ENCODE data around the gene IFT22. TPM values are rescaled to one million over a fixed set of nuclear protein-coding genes. Genes with fewer than 3 reads are reported as not detected.

IFT22 gene
- total and polyA plus RNA-seq, 2 experiments from 2014 or later = 13.8 to 38.8 TPM

DNA sequence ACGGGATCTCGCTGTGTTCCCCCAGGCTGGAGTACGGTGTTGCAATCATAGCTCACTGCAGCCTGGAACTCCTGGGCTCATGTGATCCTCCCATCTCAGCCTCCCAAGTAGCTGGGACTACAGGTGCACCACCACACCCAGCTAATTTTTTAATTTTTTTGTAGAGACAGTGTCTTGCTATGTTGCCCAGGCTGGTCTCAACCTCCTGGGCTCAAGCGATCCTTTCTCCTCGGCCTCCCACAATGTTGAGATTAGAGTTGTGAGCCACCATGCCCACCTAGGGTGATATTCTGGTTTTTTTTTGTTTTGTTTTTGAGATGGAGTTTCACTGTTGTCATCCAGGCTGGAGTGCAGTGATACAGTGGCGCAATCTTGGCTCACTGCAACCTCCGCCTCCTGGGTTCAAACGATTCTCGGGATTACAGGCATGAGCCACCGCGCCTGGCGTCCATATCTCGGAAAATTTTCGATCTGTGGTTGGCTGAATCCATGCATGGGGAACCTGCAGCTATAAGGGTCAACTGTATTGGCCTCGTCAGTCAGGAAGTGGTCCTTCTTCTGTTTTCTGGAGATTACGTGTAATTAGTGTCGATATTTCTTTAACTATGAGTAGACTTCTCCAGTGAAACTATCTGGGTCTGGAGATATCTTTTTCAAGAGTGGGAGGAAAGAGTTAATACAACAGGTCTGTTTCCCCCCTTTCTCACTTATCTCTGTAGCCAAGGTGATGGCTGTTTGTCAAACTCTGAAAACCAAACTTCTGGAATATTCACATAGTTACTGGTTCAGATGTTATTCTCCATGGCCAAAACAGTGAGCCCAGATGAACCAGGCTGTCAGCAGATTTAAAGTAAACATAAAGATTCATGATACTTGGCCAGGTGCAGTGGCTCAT is 55.7 kb downstream of the IFT22 start:
- H3K27me3 ChIP-seq (ENCODE audit: insufficient read depth) = no peaks in the 10 kb centered on the region
- Mint-ChIP-seq H3K27me3 (ENCODE audit: insufficient read depth, low read depth, poor library complexity) (peaks cover 12% of the 10 kb centered on the region), H3K4me1 (peaks cover 3% of the 10 kb centered on the region; the same call in 1 of the 3 replicates), H3K4me3 (no peak overlapping the region), H3K9me3 (peaks cover 13% of the 10 kb centered on the region; the same call in 2 of the 3 replicates), H3K36me3 (ENCODE audit: low read depth) (no peaks in the 10 kb centered on the region), H3K27ac (no peak overlapping the region)
- H3F3A ChIP-seq (replicated peaks; ENCODE audit: low read depth) = no peaks in the 10 kb centered on the region
- no peaks in the 10 kb centered on the region for H3K36me3 ChIP-seq (ENCODE audit: insufficient read depth)
- H4K20me1 ChIP-seq (replicated peaks; ENCODE audit: insufficient read depth) = no peaks in the 10 kb centered on the region
- H3K4me1 ChIP-seq (ENCODE audit: insufficient read depth) = peaks cover 3% of the 10 kb centered on the region; the same call in 1 of the 2 replicates
- H3K4me2 ChIP-seq = no peak overlapping the region
- TF ChIP-seq STAT1 (IDR thresholded peaks at IDR 0.05; ENCODE audit: unreplicated experiment) = no peak
- TF ChIP-seq ZNF114 (CRISPR knock-in tag; IDR thresholded peaks at IDR 0.05) = no peak
- TF ChIP-seq NANOG (IDR thresholded peaks at IDR 0.05; ENCODE audit: borderline replicate concordance) = no peak
- TF ChIP-seq, protein P1, sequence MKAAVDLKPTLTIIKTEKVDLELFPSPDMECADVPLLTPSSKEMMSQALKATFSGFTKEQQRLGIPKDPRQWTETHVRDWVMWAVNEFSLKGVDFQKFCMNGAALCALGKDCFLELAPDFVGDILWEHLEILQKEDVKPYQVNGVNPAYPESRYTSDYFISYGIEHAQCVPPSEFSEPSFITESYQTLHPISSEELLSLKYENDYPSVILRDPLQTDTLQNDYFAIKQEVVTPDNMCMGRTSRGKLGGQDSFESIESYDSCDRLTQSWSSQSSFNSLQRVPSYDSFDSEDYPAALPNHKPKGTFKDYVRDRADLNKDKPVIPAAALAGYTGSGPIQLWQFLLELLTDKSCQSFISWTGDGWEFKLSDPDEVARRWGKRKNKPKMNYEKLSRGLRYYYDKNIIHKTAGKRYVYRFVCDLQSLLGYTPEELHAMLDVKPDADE (IDR thresholded peaks at IDR 0.05) = no peak
- no peak for TF ChIP-seq JUNB (IDR thresholded peaks at IDR 0.05; ENCODE audit: unreplicated experiment)
- TF ChIP-seq, protein P2, sequence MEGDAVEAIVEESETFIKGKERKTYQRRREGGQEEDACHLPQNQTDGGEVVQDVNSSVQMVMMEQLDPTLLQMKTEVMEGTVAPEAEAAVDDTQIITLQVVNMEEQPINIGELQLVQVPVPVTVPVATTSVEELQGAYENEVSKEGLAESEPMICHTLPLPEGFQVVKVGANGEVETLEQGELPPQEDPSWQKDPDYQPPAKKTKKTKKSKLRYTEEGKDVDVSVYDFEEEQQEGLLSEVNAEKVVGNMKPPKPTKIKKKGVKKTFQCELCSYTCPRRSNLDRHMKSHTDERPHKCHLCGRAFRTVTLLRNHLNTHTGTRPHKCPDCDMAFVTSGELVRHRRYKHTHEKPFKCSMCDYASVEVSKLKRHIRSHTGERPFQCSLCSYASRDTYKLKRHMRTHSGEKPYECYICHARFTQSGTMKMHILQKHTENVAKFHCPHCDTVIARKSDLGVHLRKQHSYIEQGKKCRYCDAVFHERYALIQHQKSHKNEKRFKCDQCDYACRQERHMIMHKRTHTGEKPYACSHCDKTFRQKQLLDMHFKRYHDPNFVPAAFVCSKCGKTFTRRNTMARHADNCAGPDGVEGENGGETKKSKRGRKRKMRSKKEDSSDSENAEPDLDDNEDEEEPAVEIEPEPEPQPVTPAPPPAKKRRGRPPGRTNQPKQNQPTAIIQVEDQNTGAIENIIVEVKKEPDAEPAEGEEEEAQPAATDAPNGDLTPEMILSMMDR (conservative IDR thresholded peaks at IDR 0.05; ENCODE audit: low read depth in 2 of 2) = no peak
- no peak for TF ChIP-seq ZNF331 (CRISPR knock-in tag; IDR thresholded peaks at IDR 0.05; ENCODE audit: low read depth)
- no peak for TF ChIP-seq EZH2 (IDR thresholded peaks at IDR 0.05; ENCODE audit: low read depth, unreplicated experiment)
- no peak for TF ChIP-seq POLR2AphosphoS5 (IDR thresholded peaks at IDR 0.05; ENCODE audit: low read depth)
- TF ChIP-seq, protein P3, sequence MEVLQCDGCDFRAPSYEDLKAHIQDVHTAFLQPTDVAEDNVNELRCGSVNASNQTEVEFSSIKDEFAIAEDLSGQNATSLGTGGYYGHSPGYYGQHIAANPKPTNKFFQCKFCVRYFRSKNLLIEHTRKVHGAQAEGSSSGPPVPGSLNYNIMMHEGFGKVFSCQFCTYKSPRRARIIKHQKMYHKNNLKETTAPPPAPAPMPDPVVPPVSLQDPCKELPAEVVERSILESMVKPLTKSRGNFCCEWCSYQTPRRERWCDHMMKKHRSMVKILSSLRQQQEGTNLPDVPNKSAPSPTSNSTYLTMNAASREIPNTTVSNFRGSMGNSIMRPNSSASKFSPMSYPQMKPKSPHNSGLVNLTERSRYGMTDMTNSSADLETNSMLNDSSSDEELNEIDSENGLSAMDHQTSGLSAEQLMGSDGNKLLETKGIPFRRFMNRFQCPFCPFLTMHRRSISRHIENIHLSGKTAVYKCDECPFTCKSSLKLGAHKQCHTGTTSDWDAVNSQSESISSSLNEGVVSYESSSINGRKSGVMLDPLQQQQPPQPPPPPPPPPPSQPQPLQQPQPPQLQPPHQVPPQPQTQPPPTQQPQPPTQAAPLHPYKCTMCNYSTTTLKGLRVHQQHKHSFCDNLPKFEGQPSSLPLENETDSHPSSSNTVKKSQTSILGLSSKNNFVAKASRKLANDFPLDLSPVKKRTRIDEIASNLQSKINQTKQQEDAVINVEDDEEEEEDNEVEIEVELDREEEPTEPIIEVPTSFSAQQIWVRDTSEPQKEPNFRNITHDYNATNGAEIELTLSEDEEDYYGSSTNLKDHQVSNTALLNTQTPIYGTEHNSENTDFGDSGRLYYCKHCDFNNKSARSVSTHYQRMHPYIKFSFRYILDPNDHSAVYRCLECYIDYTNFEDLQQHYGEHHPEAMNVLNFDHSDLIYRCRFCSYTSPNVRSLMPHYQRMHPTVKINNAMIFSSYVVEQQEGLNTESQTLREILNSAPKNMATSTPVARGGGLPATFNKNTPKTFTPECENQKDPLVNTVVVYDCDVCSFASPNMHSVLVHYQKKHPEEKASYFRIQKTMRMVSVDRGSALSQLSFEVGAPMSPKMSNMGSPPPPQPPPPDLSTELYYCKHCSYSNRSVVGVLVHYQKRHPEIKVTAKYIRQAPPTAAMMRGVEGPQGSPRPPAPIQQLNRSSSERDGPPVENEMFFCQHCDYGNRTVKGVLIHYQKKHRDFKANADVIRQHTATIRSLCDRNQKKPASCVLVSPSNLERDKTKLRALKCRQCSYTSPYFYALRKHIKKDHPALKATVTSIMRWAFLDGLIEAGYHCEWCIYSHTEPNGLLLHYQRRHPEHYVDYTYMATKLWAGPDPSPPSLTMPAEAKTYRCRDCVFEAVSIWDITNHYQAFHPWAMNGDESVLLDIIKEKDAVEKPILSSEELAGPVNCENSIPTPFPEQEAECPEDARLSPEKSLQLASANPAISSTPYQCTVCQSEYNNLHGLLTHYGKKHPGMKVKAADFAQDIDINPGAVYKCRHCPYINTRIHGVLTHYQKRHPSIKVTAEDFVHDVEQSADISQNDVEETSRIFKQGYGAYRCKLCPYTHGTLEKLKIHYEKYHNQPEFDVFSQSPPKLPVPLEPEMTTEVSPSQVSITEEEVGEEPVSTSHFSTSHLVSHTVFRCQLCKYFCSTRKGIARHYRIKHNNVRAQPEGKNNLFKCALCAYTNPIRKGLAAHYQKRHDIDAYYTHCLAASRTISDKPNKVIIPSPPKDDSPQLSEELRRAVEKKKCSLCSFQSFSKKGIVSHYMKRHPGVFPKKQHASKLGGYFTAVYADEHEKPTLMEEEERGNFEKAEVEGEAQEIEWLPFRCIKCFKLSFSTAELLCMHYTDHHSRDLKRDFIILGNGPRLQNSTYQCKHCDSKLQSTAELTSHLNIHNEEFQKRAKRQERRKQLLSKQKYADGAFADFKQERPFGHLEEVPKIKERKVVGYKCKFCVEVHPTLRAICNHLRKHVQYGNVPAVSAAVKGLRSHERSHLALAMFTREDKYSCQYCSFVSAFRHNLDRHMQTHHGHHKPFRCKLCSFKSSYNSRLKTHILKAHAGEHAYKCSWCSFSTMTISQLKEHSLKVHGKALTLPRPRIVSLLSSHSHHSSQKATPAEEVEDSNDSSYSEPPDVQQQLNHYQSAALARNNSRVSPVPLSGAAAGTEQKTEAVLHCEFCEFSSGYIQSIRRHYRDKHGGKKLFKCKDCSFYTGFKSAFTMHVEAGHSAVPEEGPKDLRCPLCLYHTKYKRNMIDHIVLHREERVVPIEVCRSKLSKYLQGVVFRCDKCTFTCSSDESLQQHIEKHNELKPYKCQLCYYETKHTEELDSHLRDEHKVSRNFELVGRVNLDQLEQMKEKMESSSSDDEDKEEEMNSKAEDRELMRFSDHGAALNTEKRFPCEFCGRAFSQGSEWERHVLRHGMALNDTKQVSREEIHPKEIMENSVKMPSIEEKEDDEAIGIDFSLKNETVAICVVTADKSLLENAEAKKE (CRISPR knock-in tag; IDR thresholded peaks at IDR 0.05) = no peak
- no peak for TF ChIP-seq EZH2phosphoT487 (IDR thresholded peaks at IDR 0.05; ENCODE audit: unreplicated experiment)
- TF ChIP-seq, protein P4, sequence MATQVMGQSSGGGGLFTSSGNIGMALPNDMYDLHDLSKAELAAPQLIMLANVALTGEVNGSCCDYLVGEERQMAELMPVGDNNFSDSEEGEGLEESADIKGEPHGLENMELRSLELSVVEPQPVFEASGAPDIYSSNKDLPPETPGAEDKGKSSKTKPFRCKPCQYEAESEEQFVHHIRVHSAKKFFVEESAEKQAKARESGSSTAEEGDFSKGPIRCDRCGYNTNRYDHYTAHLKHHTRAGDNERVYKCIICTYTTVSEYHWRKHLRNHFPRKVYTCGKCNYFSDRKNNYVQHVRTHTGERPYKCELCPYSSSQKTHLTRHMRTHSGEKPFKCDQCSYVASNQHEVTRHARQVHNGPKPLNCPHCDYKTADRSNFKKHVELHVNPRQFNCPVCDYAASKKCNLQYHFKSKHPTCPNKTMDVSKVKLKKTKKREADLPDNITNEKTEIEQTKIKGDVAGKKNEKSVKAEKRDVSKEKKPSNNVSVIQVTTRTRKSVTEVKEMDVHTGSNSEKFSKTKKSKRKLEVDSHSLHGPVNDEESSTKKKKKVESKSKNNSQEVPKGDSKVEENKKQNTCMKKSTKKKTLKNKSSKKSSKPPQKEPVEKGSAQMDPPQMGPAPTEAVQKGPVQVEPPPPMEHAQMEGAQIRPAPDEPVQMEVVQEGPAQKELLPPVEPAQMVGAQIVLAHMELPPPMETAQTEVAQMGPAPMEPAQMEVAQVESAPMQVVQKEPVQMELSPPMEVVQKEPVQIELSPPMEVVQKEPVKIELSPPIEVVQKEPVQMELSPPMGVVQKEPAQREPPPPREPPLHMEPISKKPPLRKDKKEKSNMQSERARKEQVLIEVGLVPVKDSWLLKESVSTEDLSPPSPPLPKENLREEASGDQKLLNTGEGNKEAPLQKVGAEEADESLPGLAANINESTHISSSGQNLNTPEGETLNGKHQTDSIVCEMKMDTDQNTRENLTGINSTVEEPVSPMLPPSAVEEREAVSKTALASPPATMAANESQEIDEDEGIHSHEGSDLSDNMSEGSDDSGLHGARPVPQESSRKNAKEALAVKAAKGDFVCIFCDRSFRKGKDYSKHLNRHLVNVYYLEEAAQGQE (IDR thresholded peaks at IDR 0.05; ENCODE audit: unreplicated experiment) = no peak
- TF ChIP-seq CREB1 (CRISPR knock-in tag; IDR thresholded peaks at IDR 0.05; ENCODE audit: low read depth) = no peak
- ATAC-seq (no peak), DNase-seq (ENCODE audit: low spot score) (no peak)
- H3K4me3 ChIP-seq = no peak overlapping the region
- no peaks in the 10 kb centered on the region for H3K9me2 ChIP-seq (ENCODE audit: insufficient read depth)
- H3K79me2 ChIP-seq (replicated peaks; ENCODE audit: insufficient read depth) = no peaks in the 10 kb centered on the region
- no peak overlapping the region for H2AFZ ChIP-seq
- no peak overlapping the region for H3K27ac ChIP-seq (ENCODE audit: low read depth)
